ENCODE data around the gene GGA1. TPM values are rescaled to one million over a fixed set of nuclear protein-coding genes. Genes with fewer than 3 reads are reported as not detected.

Gene GGA1
- total and polyA plus RNA-seq, 10 of the 15 experiments (the other 5 are each of a cell fraction or from before 2014, with no cell fraction given), result 1.4 to 79.4 (median 44.4) TPM

DNA sequence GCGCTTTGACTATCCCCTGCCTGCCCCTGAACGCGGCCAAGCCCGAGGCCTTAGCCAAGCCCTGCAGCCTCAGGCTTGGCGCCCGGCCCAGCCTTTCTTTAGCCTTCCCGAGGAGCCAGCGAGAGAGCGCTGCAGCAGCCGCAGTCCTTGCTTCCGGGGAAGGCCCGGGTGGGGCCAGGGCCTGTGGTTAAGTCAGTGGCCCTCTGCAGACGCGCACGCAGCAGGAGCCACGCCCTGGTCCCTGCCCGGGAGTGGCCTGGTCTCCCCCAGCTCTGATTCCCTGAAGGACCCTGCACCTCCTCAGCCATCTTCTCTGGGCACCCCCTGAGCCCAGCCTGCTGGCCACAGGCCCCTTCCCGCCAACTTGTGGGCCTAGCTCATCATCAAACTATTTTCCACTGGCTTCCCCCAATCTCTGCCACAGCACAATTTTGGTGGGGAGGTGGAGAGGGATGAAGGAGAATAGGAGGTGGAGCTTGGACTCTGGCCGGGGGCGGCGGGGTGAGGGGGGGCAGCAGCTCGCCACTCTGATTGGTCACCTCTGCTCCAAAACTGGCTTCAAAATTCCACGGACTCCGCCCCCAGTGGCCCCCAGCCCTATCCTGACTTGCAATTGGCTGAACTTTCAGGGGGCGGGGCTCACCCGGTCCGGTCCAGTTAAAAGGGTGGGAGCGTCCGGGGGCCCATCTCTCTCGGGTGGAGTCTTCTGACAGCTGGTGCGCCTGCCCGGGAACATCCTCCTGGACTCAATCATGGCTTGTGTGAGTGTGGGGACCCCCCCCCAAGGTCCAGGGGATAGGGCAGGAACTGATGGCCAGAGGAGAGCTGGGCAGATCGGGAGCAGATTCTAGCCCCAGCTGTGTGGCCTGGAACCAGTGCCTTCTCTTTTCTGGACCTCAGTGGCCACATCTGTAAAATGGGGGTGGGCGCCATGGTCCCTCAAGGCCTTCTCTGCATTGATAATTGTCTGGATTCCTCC is 66.6 kb downstream of the GGA1 start, which contains the start of gene LGALS1 (continued):
- TF ChIP-seq, protein P1, sequence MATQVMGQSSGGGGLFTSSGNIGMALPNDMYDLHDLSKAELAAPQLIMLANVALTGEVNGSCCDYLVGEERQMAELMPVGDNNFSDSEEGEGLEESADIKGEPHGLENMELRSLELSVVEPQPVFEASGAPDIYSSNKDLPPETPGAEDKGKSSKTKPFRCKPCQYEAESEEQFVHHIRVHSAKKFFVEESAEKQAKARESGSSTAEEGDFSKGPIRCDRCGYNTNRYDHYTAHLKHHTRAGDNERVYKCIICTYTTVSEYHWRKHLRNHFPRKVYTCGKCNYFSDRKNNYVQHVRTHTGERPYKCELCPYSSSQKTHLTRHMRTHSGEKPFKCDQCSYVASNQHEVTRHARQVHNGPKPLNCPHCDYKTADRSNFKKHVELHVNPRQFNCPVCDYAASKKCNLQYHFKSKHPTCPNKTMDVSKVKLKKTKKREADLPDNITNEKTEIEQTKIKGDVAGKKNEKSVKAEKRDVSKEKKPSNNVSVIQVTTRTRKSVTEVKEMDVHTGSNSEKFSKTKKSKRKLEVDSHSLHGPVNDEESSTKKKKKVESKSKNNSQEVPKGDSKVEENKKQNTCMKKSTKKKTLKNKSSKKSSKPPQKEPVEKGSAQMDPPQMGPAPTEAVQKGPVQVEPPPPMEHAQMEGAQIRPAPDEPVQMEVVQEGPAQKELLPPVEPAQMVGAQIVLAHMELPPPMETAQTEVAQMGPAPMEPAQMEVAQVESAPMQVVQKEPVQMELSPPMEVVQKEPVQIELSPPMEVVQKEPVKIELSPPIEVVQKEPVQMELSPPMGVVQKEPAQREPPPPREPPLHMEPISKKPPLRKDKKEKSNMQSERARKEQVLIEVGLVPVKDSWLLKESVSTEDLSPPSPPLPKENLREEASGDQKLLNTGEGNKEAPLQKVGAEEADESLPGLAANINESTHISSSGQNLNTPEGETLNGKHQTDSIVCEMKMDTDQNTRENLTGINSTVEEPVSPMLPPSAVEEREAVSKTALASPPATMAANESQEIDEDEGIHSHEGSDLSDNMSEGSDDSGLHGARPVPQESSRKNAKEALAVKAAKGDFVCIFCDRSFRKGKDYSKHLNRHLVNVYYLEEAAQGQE (IDR thresholded peaks at IDR 0.05; ENCODE audit: low read depth, low read length), result no peak
- TF ChIP-seq SUZ12 (IDR thresholded peaks at IDR 0.05; ENCODE audit: unreplicated experiment), result no peak
- TF ChIP-seq, protein P2, sequence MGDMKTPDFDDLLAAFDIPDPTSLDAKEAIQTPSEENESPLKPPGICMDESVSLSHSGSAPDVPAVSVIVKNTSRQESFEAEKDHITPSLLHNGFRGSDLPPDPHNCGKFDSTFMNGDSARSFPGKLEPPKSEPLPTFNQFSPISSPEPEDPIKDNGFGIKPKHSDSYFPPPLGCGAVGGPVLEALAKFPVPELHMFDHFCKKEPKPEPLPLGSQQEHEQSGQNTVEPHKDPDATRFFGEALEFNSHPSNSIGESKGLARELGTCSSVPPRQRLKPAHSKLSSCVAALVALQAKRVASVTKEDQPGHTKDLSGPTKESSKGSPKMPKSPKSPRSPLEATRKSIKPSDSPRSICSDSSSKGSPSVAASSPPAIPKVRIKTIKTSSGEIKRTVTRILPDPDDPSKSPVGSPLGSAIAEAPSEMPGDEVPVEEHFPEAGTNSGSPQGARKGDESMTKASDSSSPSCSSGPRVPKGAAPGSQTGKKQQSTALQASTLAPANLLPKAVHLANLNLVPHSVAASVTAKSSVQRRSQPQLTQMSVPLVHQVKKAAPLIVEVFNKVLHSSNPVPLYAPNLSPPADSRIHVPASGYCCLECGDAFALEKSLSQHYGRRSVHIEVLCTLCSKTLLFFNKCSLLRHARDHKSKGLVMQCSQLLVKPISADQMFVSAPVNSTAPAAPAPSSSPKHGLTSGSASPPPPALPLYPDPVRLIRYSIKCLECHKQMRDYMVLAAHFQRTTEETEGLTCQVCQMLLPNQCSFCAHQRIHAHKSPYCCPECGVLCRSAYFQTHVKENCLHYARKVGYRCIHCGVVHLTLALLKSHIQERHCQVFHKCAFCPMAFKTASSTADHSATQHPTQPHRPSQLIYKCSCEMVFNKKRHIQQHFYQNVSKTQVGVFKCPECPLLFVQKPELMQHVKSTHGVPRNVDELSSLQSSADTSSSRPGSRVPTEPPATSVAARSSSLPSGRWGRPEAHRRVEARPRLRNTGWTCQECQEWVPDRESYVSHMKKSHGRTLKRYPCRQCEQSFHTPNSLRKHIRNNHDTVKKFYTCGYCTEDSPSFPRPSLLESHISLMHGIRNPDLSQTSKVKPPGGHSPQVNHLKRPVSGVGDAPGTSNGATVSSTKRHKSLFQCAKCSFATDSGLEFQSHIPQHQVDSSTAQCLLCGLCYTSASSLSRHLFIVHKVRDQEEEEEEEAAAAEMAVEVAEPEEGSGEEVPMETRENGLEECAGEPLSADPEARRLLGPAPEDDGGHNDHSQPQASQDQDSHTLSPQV (IDR thresholded peaks at IDR 0.05), result no peak
- TF ChIP-seq BACH1 (IDR thresholded peaks at IDR 0.05; ENCODE audit: borderline replicate concordance), result peak; percentile 44
- TF ChIP-seq GABPA (IDR thresholded peaks at IDR 0.05; ENCODE audit: low read depth), result no peak
- 0 out of 2 replicates have a peak, but pooled peaks have one; percentile 3 for TF ChIP-seq CREB1 (IDR thresholded peaks at IDR 0.05; ENCODE audit: low read depth)
- TF ChIP-seq IKZF1 (conservative IDR thresholded peaks at IDR 0.05), result peak; percentile 80
- TF ChIP-seq MEF2B (IDR thresholded peaks at IDR 0.05; ENCODE audit: partially characterized antibody, poor library complexity, severe bottlenecking), result no peak
- peak; percentile 89 for TF ChIP-seq NFYB (IDR thresholded peaks at IDR 0.05; ENCODE audit: insufficient read depth, low read depth, low read length)
- TF ChIP-seq YBX1 (IDR thresholded peaks at IDR 0.05), result no peak
- TF ChIP-seq, protein P3, sequence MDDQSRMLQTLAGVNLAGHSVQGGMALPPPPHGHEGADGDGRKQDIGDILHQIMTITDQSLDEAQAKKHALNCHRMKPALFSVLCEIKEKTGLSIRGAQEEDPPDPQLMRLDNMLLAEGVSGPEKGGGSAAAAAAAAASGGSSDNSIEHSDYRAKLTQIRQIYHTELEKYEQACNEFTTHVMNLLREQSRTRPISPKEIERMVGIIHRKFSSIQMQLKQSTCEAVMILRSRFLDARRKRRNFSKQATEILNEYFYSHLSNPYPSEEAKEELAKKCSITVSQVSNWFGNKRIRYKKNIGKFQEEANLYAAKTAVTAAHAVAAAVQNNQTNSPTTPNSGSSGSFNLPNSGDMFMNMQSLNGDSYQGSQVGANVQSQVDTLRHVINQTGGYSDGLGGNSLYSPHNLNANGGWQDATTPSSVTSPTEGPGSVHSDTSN (IDR thresholded peaks at IDR 0.05; ENCODE audit: insufficient replicate concordance, low read depth, low read length), result no peak
- TF ChIP-seq, protein P4, sequence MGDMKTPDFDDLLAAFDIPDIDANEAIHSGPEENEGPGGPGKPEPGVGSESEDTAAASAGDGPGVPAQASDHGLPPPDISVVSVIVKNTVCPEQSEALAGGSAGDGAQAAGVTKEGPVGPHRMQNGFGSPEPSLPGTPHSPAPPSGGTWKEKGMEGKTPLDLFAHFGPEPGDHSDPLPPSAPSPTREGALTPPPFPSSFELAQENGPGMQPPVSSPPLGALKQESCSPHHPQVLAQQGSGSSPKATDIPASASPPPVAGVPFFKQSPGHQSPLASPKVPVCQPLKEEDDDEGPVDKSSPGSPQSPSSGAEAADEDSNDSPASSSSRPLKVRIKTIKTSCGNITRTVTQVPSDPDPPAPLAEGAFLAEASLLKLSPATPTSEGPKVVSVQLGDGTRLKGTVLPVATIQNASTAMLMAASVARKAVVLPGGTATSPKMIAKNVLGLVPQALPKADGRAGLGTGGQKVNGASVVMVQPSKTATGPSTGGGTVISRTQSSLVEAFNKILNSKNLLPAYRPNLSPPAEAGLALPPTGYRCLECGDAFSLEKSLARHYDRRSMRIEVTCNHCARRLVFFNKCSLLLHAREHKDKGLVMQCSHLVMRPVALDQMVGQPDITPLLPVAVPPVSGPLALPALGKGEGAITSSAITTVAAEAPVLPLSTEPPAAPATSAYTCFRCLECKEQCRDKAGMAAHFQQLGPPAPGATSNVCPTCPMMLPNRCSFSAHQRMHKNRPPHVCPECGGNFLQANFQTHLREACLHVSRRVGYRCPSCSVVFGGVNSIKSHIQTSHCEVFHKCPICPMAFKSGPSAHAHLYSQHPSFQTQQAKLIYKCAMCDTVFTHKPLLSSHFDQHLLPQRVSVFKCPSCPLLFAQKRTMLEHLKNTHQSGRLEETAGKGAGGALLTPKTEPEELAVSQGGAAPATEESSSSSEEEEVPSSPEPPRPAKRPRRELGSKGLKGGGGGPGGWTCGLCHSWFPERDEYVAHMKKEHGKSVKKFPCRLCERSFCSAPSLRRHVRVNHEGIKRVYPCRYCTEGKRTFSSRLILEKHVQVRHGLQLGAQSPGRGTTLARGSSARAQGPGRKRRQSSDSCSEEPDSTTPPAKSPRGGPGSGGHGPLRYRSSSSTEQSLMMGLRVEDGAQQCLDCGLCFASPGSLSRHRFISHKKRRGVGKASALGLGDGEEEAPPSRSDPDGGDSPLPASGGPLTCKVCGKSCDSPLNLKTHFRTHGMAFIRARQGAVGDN (IDR thresholded peaks at IDR 0.05), result 0 out of 2 replicates have a peak, but pooled peaks have one; percentile 25
- peak; percentile 36; the same call in 1 of the 2 replicates for TF ChIP-seq GATAD2B (conservative IDR thresholded peaks at IDR 0.05; ENCODE audit: low read depth)

All from GM12878 (cell line).